Tibial artery (tissue), 4 donors: ENCODE measurements around the gene CCDC80.

Experiments
- DNase-seq, 2 donors: peaks; one replicate each; pipeline ENCODE4 v3.0.0-alpha.2; 2019
- H3K27ac ChIP-seq, 2 donors: fragments of 200-600 bp; sonication (generic) in 1 of 2; 1 replicate in 1 of 2; 2 replicates in 1 of 2; pipeline ENCODE4 v1.5.1; 2018 to 2019; ENCODE audit warnings: mild to moderate bottlenecking in 1 of 2
- H3K27me3 ChIP-seq, 2 donors: fragments of 200-600 bp; sonication (generic) in 1 of 2; one replicate each; pipeline versions ENCODE4 v1.5.1 to v1.6.0; 2016 to 2019
- H3K36me3 ChIP-seq, 3 donors: fragments of 200-600 bp; sonication (generic) in 2 of 3; one replicate each; pipeline ENCODE4 v1.5.1; 2016 to 2019; ENCODE audit warnings: mild to moderate bottlenecking in 2 of 3
- H3K4me1 ChIP-seq, 4 donors: fragments of 200-600 bp; sonication (generic) in 2 of 4; 1 replicate in 3 of 4; 2 replicates in 1 of 4; pipeline ENCODE4 v1.5.1; 2016 to 2019
- H3K4me3 ChIP-seq, 2 donors: fragments of 200-600 bp; sonication (generic) in 1 of 2; 1 replicate in 1 of 2; 2 replicates in 1 of 2; pipeline ENCODE4 v1.5.1; 2018 to 2019; ENCODE audit warnings: mild to moderate bottlenecking in 2 of 2
- H3K9me3 ChIP-seq, 3 donors: fragments of 200-600 bp; sonication (generic) in 1 of 3; one replicate each; pipeline ENCODE4 v1.5.1; 2016 to 2019
- CTCF ChIP-seq, 2 experiments: fragments of 200-600 bp in 1 of 2; fragments of 450-650 bp in 1 of 2; IDR thresholded peaks; one replicate each; pipeline ENCODE4 v1.5.1; 2017 to 2019; ENCODE audit warnings: antibody characterized with exemption in 2 of 2, mild to moderate bottlenecking in 1 of 2, moderate library complexity in 1 of 2
- intact Hi-C: fragments of 100-400 bp; cut with DNase I; formaldehyde crosslinking; loops from one replicate; pipeline ENCODE4 v1.15.0; 2023; ENCODE audit warnings: low total_unique reads

The CCDC80 gene

DNA sequence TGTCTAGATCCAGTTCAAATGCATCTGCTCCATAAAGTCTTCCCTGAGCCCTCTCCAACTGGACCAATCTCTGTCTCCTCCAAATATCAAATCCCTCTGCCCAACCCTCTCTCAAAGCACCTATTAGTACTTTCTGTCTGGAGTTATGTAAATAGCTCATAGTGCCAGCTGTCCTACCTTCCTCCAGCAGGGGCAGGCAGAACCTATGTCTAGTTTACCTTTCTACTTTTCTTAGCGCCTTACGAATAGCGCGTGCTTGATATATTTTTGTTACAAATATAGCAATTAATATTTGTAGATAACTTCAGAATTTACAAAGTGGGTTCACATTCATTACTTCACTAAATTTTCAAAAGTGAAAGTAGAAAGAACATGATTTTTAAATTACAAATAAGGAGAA is 14.0 kb upstream of the CCDC80 start:
- Histone ChIP-seq H3K4me3 (no peak overlapping the region), H3K4me1 (peaks cover 0 to 28% (median 0%) of the 10 kb centered on the region in 4 donors), H3K36me3 (no peaks in the 10 kb centered on the region), H3K9me3 (no peaks in the 10 kb centered on the region), H3K27ac (peak overlapping the region; percentile 57 to 58), H3K27me3 (no peaks in the 10 kb centered on the region)
- no peak for TF ChIP-seq CTCF (IDR thresholded peaks at IDR 0.05)
- DNase-seq: no peak
- intact Hi-C loops: no loop called here

- no peaks in the 10 kb centered on the region for H3K9me3 ChIP-seq
- no peak overlapping the region for H3K4me3 ChIP-seq
- H3K27ac ChIP-seq: peak overlapping the region; percentile 57 to 58
- intact Hi-C loops: no loop called here
- H3K27me3 ChIP-seq: no peaks in the 10 kb centered on the region
- no peak for TF ChIP-seq CTCF (IDR thresholded peaks at IDR 0.05)
- no peak for DNase-seq
- H3K36me3 ChIP-seq: no peaks in the 10 kb centered on the region
- peaks cover 0 to 28% (median 0%) of the 10 kb centered on the region in 4 donors for H3K4me1 ChIP-seq
These were observed 13.5 kb upstream of the CCDC80 start for GRCh38 chr3:112654492-112654891.

DNA sequence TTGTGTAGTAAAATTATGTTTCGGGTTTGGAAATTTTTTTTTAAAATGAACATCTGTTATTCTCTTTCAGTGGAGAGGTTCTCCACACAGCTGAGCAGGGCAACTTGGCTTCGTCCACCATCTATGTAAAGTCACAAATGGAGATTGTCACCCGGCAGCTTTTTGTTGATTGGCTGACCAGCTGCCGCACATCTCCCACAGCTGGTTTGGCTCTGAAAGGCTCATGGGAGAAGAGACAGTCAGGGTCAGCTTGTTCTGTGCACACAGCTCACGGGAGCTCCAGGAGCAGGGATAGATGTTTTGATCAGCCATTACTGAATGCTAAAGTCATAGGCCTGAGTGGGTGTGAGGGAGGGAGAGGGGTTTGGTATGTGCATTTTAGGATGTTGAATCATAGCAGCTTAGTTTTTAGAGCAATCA is 12.9 kb upstream of the CCDC80 start:
- Histone ChIP-seq H3K9me3 (no peaks in the 10 kb centered on the region), H3K4me3 (no peak overlapping the region), H3K36me3 (no peaks in the 10 kb centered on the region), H3K27ac (peak overlapping the region; percentile 57 to 58), H3K4me1 (peaks cover 0 to 28% (median 0%) of the 10 kb centered on the region in 4 donors), H3K27me3 (no peaks in the 10 kb centered on the region)
- DNase-seq: no peak
- TF ChIP-seq CTCF (IDR thresholded peaks at IDR 0.05): no peak
- intact Hi-C loops: no loop called here

- Histone ChIP-seq H3K4me1 (peaks cover 0 to 28% (median 0%) of the 10 kb centered on the region in 4 donors), H3K9me3 (no peaks in the 10 kb centered on the region), H3K27ac (peak overlapping the region; percentile 57 to 58), H3K27me3 (no peaks in the 10 kb centered on the region), H3K36me3 (no peaks in the 10 kb centered on the region), H3K4me3 (no peak overlapping the region)
- intact Hi-C loops: no loop called here
- peak in 1 of 2 donors; percentile 28 for DNase-seq
- TF ChIP-seq CTCF (IDR thresholded peaks at IDR 0.05): no peak
These were observed 12.4 kb upstream of the CCDC80 start for GRCh38 chr3:112653209-112653871.

GRCh38 chr3:112651516-112651915 is 10.6 kb upstream of the CCDC80 start:
- no peaks in the 10 kb centered on the region for H3K36me3 ChIP-seq
- H3K4me1 ChIP-seq: peaks cover 0 to 43% (median 5%) of the 10 kb centered on the region in 4 donors
- TF ChIP-seq CTCF (IDR thresholded peaks at IDR 0.05): no peak
- no peaks in the 10 kb centered on the region for H3K9me3 ChIP-seq
- intact Hi-C loops: no loop called here
- H3K4me3 ChIP-seq: no peak overlapping the region
- no peak overlapping the region for H3K27ac ChIP-seq
- no peaks in the 10 kb centered on the region for H3K27me3 ChIP-seq
- DNase-seq: no peak
